Stimulated activated CD4-positive, alpha-beta T cell treated with anti-CD3 and anti-CD28 coated beads, Interleukin-4, amount 100 ng/mL, for 24 hours (primary cell): ENCODE measurements around the gene RPS21.
A peak's percentile ranks its signal among the peaks of the same experiment; 100 is the strongest.
"Not testable (repeated sequence)": the region's sequence is repeated elsewhere in the genome, so short reads cannot be mapped to it uniquely, and the experiment has no call there.

ENCODE experiments used
- DNase-seq: peaks from one replicate; pipeline ENCODE4 v3.0.0-alpha.2; 2020

Gene RPS21

DNA sequence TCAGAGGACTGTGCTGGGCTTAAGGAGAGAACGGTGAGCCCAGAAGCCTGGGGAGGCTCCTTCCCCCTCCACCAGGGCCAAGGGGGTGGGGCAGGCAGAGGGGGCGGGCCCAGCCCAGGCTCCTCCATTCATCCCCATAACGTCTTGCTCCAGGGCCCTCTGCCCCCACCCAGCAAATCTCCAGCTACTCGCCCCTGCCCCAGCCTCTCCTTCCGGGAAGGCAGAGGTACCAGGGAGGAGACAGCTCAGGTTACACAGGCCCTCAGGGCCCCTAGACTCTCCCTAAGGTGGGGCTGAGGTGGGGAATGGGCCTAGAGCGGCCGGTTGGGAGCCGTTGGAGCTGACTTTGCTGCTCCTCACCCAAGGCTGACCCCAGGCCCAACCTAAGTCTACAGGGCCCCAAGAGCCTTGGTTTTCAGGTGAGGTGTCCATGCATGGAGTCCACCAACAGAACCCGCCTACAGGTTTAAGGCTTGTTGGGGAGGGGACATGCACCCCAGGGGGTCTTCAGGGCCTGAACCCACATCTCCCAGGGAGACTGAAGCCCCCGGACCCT lies 21.0 kb upstream of the RPS21 start:
- no peak for DNase-seq

DNA sequence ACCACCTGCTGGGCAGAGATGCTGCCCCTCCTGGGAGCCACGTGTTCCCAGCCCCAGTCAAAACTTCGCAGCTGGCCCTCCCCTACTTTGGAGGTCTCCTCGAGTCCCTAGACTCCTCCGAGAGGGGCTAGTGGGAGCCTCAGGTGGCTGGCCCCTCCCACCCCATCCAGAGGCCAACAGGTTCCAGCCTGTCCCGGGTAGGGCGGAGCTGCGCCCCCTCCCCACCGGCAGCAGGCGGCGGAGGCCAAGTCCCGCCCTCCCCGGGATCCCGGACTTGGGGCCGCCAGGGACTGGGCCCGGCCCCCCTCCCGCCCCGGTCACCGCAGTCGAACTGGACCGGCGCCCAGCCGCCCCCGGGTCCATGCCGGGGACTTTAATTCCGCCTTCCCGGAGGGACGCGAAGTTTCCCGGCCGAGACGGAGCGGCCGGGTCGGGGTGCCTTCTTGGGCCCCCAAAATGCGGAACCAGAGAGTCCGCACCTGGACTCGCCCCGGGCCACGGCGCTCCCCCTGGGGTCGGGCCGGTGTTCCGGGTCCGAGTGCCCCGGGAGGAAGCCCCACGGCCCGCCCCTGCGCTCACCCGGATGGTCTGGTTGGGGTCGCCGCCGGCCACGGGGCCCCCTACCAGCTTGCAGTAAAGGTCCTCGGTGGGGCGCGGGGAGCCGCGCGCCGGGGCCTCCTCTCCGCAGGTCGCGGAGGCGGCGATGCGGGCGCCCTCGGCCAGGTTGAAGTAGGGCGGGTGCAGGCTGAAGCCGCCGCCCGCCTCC lies 20.4 kb upstream of the RPS21 start:
- DNase-seq, result no peak

DNA sequence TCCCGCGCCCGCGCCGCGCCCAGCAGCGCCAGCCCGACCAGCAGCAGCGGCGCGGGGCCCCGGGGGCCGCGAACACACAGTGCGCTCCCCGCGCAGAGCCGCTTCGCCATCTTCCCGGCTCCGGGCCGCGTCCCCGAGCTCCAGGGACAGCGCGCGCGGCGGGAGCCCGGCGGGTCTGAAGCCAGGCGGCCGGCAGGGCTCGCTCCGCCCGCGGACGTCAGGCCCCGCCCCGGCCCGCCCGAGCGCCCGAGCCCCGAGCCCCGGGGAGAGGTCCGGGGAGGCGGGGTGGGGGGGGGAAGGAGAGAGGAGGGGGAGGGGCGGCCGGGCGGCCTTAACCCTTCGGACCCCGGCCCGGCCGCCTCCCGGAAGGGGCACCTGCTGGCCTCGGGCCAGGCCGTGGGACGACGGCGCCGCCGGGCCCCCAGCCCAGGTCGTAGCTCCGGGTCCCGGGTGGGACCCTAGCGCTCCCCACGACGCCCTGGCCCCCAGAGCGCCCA lies 19.7 kb upstream of the RPS21 start, which contains the start of gene LAMA5:
Gene LAMA5 (minus strand): TSS at position 177 of the 497 bp plus-strand sequence. CDS start 67 bp downstream, at position 110.
- no peak for DNase-seq

DNA sequence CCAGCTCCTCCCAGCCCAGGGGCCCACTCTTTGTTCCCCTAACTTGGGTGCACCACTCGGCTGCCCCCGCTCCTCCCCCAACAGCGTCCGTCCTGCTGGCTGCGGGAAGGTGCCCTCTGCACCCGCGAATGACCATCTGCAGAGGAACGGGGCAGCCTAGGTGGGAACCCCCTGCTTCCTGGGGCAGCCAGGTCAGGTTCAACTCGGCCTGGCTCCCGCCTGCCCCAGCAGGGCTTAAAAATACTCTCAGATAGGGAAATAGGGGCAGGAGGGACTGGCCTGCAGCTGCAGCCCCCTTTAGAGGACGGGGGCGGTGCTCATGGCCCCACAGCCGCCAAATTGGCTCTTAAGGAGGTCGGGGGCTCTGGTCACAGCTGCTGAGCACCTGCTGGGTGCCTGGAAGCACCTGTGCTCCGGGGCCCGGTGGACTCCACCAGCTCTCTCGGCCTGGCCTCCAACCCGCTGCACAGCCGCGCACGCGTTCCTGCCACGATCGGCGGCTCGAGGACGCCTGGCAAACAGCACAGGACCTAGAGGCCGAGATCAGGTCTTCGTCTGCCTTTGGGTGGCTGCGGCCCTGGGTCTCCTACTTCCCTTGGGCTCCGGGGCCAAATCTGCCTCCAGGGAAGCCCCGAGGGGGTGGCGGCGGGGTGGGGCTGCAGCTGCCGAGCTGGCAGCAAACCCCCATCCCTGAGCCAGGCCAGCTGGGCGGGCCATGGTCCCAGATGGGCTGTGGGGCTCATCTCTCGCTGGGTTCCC lies 19.1 kb upstream of the RPS21 start:
- no peak for DNase-seq

DNA sequence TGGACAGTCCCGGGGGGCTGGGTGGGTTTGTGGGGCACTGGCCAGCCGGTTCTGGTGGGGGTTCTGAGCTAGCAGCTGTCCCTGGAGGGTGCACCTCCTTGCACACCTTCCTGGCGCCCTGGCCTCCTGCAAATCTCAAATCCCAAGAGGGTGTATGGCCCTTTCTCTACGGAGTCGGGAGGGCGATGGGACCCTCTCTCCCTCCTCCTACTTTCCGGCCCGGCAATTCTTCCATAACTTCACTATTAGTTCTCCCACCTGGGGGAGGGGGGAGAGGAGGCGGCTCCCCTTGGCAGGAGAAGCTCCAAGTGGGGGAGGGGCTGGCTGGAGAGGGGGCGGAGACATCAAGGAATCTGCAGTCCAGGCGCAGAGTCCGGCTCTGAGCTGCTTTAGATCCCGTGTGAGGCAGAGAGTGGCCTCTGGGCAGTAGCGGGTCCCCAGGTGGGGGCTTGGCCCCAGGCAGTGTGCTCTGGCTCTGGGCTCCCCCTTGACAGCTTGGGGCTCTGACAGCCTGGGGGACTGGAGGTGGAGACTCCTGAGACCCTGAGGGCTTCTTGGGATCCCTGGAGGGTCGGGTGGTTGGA lies 18.4 kb upstream of the RPS21 start:
- DNase-seq, result no peak

- DNase-seq, result no peak
Measured at GRCh38 chr20:62368976-62369814, 17.7 kb upstream of the RPS21 start.

DNA sequence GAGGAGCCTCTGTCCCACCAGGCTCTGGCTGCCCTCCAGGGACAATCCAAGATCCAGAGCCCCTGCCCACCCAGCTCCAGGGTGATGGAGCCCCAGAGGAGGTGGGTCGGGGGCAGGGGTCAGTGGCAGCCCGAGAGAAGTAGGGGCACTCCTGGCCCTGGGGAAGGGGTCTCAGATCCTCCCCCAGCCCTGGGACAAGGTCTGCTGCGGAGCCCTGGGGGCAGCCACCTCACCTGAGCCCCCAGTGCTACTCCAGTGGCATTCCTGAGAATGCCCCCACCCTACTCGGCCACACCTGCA lies 17.1 kb upstream of the RPS21 start:
- DNase-seq, result no peak

DNA sequence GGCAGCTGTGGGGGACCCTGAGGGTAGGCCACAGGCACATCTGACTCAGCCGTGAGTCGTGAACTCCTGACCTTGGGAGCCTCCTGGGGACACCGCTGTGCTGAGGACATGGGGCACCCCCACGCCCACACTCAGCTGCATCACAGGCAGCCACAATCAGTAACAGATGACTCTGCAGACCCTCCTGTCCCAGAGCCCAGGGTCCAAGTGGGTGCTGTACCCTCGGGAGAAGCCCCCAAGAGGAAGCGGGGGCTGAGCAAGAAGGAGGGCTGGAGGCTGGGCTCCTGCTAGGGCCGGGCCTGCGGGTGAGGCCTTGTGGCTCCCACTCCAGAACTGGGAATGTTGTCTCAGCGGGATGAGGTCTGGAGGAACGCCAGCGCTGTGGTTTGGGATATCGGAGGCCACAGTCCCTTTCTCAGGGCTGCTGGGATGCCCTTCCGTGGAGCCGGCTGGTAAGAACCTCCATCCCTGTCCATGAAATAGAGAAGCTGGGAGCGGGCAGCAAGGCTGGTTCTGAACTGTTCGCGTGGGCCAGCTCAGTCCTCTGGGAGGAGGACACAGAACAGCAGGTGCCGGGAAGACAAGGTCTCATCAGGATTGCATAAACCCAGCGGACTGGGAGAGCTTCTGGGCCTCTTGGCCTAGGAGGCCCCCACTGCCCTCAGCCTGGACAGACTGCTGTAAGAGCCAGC lies 16.6 kb upstream of the RPS21 start:
- DNase-seq, result peak; percentile 40

- no peak for DNase-seq
Measured at GRCh38 chr20:62370807-62371587, 15.9 kb upstream of the RPS21 start.

DNA sequence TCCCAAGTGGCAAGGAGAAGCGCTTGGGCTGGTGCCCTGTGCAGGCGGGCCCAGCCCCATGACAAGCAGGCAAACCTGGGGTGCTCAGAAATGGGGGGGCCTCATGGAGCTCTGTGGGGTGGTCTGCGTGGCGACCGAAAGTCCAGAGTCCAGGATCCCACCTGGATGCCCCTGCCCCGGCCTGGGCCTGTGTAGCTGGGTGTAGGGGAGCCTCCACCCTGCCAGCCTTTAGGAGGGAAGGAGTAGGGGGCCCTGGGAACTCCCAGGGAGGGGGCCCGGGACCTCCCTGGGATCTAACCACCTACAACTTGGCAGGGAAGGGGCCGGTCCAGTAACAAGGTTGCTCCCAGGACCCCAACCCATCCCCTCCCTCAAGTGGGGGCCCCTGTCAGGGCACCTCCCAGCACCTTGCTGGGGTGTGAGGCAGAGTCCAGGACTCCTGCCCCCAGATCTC lies 15.3 kb upstream of the RPS21 start:
- no peak for DNase-seq

DNA sequence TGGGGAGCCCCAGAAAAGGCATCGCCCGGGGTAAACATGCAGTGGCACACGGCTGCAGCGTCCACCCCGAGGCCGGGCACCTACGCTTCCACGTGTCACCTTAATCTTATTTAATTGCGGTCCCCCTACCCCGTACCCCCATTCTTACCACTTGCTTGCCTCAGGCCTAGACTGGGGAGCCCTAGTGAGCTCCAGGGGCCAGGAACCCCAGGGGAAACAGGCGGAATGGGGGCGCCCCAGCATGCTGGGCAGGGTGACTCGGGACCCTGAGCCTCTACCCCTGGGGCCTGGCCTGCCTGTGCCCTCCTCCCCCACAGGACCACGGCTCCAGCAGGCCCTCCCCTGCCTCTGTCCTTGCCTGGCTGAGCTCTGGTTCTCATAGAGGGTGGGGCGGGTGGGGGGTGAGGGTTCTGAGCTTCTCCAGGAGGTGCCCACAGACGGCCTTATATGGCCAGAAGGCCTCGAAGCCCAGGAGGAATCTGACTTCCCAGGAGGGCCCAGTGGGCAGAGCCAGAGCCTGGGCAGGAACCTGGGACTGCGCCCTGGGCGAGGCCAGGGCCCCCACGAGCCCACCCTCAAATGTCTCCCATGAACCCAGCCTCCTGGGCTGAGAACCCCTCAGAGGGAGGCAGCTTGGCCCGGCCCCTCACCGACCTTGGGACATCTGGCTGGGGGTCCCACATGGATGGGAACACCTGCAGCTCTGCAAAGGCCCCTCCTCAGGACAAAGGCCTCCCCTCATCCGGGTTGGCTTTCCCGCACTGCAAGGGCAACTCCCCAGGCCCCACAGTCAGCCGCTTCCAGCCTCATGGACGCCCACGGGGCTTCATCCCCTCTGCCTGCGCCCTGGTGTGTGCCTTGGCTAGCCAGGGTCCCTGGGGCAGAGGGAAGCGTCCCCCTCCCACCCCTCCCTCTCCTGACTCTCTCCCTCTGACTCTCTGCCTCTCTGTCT lies 14.6 kb upstream of the RPS21 start:
- no peak for DNase-seq

GRCh38 chr20:62373631-62374179 lies 13.2 kb upstream of the RPS21 start:
- DNase-seq, result not testable (repeated sequence)

DNA sequence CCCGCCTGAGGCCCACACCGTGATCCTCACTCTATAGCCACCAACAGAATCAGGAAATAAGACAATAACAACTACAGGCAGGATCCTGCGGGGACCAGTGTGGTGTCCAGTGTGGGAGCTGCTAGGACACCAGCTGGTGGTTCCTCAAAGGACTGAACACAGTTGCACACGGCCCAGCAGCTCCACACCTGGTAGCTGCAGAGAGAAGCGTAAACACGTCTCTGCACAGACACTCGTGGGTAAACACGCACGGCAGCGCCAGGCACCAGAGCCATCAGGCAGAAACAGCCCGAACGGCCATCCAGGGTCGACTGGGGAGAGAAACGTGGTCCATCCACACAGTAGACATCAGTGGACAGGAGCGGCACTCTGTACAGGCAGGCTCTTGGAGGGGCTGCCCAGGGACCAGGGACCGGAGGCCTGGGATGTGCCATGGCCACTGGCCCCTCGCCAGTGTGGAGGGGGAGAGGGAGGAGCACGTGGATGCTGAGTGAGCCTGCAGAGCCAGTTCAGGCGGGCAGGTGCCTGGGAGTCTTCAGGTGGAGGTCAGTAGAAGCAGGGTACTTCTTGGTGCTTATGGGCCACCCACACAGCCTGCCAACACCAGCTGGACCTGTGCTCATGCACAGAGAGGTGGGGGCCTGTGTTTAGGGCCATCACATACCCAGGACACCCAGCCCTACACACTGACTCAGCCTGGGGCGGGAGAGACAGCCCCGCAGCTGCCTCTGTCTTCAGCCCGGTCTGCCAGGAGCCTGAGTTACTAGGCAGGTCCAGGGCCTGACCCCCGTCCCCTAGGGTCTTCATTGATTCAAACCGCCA lies 12.4 kb upstream of the RPS21 start:
- no peak for DNase-seq

DNA sequence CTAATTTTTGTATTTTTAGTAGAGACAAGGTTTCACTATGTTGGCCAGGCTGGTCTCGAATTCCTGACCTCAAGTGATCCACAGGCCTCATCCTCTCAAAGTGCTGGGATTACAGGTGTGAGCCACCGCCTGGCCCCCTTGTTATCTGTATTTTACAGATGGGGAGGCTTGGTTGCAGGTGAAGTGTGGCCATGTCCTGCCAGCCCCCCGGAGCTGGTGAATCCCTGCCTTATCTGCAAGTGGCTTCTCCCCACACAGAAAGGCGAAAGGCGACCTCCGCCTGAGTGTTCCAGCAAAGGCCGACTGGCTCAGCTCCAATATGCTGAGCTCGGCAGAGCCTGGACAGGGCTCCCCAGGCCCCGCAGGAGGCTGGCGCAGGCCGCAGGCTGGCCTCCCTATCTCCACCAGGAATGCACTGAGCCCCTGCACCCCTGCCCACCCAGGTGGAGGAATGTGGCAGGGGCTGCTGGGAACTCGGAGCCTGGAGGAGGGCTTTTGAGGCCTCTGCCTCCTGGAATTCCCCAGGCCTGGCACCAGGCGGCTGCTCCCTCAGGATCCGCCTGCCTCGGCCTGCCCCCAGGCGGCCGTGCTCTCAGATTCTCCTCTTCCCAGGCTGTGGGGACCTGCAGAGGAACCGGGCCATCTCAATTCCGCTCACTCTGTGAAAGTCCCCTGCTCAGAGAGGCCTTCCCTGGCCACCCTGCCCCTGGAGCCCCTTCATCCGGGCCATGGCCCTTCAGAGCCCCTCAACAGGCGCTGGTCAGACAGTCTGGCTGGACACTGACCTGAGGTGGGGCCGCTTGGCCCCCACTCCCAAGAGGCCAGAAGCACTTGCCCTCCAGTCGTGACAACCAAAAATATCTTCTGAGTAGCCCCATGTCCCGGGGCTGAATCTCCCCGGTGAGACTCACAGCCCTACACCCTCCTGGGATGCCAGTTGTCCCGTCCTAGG lies 10.5 kb upstream of the RPS21 start:
- DNase-seq, result no peak

- DNase-seq, result no peak
Measured at GRCh38 chr20:62377064-62377461, 9.8 kb upstream of the RPS21 start.

GRCh38 chr20:62377615-62378178 lies 9.2 kb upstream of the RPS21 start:
- DNase-seq, result no peak

DNA sequence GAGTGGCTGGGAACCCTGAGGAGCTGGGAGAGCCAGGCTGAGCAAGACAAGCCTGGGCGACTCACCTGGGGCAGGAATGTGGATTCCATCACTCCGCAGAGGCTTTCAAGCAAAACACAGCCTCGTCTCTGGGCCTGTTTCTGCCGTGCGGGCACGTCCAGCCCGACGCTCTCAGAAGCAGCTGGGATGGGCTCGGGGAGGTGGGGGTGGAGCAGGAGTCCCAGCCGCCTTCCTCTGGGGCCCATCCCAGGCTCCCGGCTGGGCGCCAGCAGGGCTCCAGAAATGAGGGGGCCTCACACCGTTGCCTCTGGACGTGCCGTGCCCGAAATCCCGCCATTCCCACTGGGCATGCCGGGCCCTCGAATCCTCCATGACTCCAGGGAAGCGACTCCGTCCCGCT lies 8.7 kb upstream of the RPS21 start:
- DNase-seq, result no peak
